ENCODE results near the gene WDR62. TPM values are rescaled to one million over a fixed set of nuclear protein-coding genes. Genes with fewer than 3 reads are reported as not detected.

The WDR62 gene
- total RNA-seq, 1 donor from 2014 or later, result 35.3 TPM

DNA sequence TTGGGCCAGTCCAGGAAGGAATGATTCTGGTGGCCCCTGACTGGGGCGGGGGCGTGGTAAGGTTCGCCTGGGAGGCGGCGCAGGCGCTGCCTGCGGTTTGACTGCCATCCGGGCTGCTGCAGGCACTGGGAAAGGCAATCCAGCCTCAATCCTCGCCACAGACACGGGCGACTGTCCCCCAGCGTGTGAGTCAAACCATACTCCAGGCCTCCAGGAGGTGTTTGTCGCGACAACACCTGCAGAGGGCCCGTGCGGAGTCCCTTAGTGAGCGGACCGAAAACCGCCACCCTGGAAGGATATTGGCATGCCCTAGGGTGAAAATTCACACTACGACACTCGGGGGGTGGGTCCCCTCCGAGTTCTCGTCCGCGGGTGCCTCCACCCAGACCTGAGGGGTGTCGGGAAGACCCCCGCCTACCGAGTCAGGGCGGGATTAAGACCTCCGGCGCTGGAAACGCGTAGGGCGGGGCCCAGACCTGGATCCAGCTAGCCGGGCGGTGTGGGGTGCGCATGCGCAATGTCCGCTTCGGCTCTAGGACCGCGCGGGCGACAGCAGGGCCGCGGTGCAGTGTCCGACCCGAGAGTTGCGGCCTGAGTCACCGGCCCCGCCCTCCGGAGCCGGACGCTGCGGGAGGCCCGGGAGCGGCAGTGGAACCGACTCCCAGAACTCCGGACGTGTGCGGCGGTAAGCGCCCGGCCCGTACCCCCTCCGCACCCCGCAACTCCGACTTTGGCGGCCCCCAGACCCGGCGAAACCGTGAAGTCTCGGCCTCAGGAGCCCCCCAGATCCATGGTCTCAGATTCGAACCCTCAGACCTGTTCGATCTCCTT, 85.0 kb downstream of the WDR62 start, which contains the start of gene CAPNS1:
Gene CAPNS1 (plus strand): TSS at position 594 of the 831 bp plus-strand sequence. CDS start 946 bp downstream, outside the sequence.
- Mint-ChIP-seq H3K27ac (ENCODE audit: unreplicated experiment) (peak within 1 kb of the TSS; percentile 93), H3K36me3 (ENCODE audit: low read depth) (peaks cover 11% of the 10 kb centered on the region), H3K9me3 (peaks cover 4% of the 10 kb centered on the region), H3K27me3 (ENCODE audit: low read depth) (peaks cover 9% of the 10 kb centered on the region), H3K4me3 (peak within 1 kb of the TSS; percentile 98), H3K4me1 (peaks cover 12% of the 10 kb centered on the region)
- peak; percentile 96 for DNase-seq (ENCODE audit: low read depth, low spot score)
- peak; percentile 49 for TF ChIP-seq CTCF (conservative IDR thresholded peaks at IDR 0.05)

DNA sequence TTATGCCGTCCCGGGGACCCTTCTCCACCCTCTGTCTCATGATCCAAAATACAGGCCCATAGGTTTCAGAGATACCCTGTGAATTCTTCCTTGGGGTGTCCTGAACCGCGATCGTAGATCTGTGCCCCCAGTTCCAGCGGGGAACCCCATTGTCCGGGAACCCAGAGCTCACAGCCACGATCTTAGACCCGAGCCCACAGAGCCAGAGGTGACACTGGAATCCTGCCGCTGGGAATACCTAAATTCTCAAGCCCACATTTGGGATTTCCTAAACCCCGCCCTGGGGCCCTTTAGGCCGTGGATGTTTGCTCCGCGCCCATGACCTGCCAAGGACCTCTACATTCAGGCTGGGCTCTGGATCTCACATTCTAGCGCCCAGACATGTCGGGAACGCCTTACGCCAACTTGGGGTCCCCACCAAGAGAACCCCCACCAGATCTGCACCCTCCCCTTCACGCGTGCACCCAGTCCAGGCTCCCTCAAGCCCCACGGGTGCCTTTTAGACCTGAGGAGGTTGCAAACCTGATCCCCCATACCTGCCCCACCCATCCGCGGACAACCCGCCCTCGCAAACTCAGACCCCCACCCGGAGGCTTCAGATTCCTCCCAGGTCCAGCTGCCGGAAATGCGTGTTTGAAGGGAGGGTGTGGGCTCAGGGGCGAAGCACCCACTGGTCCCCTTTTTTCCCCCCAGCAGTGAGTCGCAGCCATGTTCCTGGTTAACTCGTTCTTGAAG, 85.8 kb downstream of the WDR62 start:
- H3K4me1 Mint-ChIP-seq, result peaks cover 12% of the 10 kb centered on the region
- peaks cover 6% of the 10 kb centered on the region for H3K27me3 Mint-ChIP-seq (ENCODE audit: low read depth)
- H3K9me3 Mint-ChIP-seq, result peaks cover 4% of the 10 kb centered on the region
- DNase-seq (ENCODE audit: low read depth, low spot score), result peak; percentile 33
- no peak for TF ChIP-seq CTCF (conservative IDR thresholded peaks at IDR 0.05)
- H3K27ac Mint-ChIP-seq (ENCODE audit: unreplicated experiment), result peak overlapping the region; percentile 93
- H3K36me3 Mint-ChIP-seq (ENCODE audit: low read depth), result peaks cover 13% of the 10 kb centered on the region
- H3K4me3 Mint-ChIP-seq, result peak overlapping the region; percentile 98

DNA sequence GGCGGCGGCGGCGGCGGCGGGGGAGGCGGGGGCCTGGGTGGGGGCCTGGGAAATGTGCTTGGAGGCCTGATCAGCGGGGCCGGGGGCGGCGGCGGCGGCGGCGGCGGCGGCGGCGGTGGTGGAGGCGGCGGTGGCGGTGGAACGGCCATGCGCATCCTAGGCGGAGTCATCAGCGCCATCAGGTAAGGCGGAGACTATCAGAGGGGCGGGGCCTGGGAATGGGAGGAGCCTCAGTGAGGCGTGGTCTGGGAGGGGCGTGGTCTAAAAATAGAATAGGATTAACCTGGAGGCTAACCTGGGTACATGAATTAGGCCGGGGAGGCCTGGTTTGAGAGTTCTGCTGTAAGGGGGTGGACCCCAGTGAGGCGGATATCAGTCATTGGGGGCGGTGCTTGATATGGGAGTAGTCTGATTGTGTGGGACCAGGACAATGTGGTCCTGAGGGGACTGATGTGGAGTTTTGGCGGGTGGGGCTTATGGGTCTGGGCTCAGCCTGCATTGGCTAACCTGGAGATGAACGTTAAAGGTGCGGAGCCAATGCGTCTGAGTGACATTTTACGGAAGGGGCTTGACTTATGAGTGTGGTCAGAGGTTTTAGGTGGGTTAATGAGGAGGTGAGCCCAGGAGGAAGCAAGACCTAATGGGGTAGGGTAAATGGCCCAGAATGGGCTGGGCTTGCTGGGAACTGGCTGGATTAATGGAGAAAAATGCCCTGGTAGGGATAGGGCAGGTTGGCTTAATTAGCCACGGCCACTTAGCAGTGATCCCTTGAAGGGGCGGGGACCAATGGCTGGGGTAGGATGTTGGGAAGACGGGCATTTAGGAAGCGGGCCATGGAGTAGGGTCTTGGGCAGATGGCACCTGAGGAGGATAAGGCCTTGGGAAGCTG, 86.6 kb downstream of the WDR62 start:
- peaks cover 4% of the 10 kb centered on the region for H3K9me3 Mint-ChIP-seq
- peaks cover 12% of the 10 kb centered on the region for H3K4me1 Mint-ChIP-seq
- no peak for TF ChIP-seq CTCF (conservative IDR thresholded peaks at IDR 0.05)
- peaks cover 16% of the 10 kb centered on the region for H3K36me3 Mint-ChIP-seq (ENCODE audit: low read depth)
- H3K27me3 Mint-ChIP-seq (ENCODE audit: low read depth), result no peaks in the 10 kb centered on the region
- H3K27ac Mint-ChIP-seq (ENCODE audit: unreplicated experiment), result peak overlapping the region; percentile 96
- DNase-seq (ENCODE audit: low read depth, low spot score), result peak; percentile 81
- H3K4me3 Mint-ChIP-seq, result peak overlapping the region; percentile 98

- TF ChIP-seq CTCF (conservative IDR thresholded peaks at IDR 0.05), result no peak
- peak overlapping the region; percentile 98 for H3K4me3 Mint-ChIP-seq
- H3K27me3 Mint-ChIP-seq (ENCODE audit: low read depth), result no peaks in the 10 kb centered on the region
- H3K4me1 Mint-ChIP-seq, result peaks cover 9% of the 10 kb centered on the region
- DNase-seq (ENCODE audit: low read depth, low spot score), result no peak
- peaks cover 21% of the 10 kb centered on the region for H3K36me3 Mint-ChIP-seq (ENCODE audit: low read depth)
- peaks cover 4% of the 10 kb centered on the region for H3K9me3 Mint-ChIP-seq
- H3K27ac Mint-ChIP-seq (ENCODE audit: unreplicated experiment), result no peak overlapping the region
Measured at GRCh38 chr19:36142046-36142445, 87.3 kb downstream of the WDR62 start.

DNA sequence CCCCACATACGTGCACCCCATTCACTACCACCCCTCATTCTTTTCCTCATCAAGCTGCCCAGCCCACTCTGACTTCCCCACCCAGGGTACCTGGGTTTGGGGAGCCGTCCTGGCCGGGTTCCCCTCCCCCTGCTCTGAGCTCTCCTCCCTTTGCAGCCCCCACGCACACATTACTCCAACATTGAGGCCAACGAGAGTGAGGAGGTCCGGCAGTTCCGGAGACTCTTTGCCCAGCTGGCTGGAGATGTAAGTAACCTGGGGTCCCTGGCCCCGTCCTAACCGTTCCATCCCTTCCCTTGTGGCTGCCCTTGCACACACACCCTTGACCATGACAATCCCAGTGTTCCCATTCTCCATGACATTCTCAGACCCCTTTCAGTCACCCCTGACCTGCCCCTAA, 87.8 kb downstream of the WDR62 start:
- H3K9me3 Mint-ChIP-seq, result peaks cover 4% of the 10 kb centered on the region
- TF ChIP-seq CTCF (conservative IDR thresholded peaks at IDR 0.05), result no peak
- H3K36me3 Mint-ChIP-seq (ENCODE audit: low read depth), result peaks cover 24% of the 10 kb centered on the region
- peak overlapping the region; percentile 77 for H3K4me3 Mint-ChIP-seq
- H3K27ac Mint-ChIP-seq (ENCODE audit: unreplicated experiment), result no peak overlapping the region
- DNase-seq (ENCODE audit: low read depth, low spot score), result no peak
- H3K4me1 Mint-ChIP-seq, result peaks cover 9% of the 10 kb centered on the region
- H3K27me3 Mint-ChIP-seq (ENCODE audit: low read depth), result no peaks in the 10 kb centered on the region

Measured in neural crest cell (in vitro differentiated cells).